Ishikawa (cell line): ENCODE measurements around the gene MAGEA12.
"Not testable (repeated sequence)": the region's sequence is repeated elsewhere in the genome, so short reads cannot be mapped to it uniquely, and the experiment has no call there.

Experiments
- CREB1 ChIP-seq: IDR thresholded peaks from 2 replicates; pipeline ENCODE4 v1.6.1; 2012; ENCODE audit warnings: low read depth
- EGR1 ChIP-seq: IDR thresholded peaks from 2 replicates; pipeline ENCODE4 v1.6.1; 2012
- EP300 ChIP-seq: IDR thresholded peaks from 2 replicates; pipeline ENCODE4 v1.6.1; 2012; ENCODE audit warnings: borderline replicate concordance
- FOXM1 ChIP-seq: IDR thresholded peaks from 2 replicates; pipeline ENCODE4 v1.6.1; 2012; ENCODE audit warnings: low read depth, borderline replicate concordance
- TCF12 ChIP-seq: IDR thresholded peaks from 2 replicates; pipeline ENCODE4 v1.6.1; 2012; ENCODE audit warnings: low read depth
- TF ChIP-seq, protein P1 (sequence below): IDR thresholded peaks from 2 replicates; pipeline ENCODE4 v1.6.1; 2012
- TF ChIP-seq, protein P2 (sequence below): IDR thresholded peaks from 2 replicates; pipeline ENCODE4 v1.6.1; 2012

Gene MAGEA12

DNA sequence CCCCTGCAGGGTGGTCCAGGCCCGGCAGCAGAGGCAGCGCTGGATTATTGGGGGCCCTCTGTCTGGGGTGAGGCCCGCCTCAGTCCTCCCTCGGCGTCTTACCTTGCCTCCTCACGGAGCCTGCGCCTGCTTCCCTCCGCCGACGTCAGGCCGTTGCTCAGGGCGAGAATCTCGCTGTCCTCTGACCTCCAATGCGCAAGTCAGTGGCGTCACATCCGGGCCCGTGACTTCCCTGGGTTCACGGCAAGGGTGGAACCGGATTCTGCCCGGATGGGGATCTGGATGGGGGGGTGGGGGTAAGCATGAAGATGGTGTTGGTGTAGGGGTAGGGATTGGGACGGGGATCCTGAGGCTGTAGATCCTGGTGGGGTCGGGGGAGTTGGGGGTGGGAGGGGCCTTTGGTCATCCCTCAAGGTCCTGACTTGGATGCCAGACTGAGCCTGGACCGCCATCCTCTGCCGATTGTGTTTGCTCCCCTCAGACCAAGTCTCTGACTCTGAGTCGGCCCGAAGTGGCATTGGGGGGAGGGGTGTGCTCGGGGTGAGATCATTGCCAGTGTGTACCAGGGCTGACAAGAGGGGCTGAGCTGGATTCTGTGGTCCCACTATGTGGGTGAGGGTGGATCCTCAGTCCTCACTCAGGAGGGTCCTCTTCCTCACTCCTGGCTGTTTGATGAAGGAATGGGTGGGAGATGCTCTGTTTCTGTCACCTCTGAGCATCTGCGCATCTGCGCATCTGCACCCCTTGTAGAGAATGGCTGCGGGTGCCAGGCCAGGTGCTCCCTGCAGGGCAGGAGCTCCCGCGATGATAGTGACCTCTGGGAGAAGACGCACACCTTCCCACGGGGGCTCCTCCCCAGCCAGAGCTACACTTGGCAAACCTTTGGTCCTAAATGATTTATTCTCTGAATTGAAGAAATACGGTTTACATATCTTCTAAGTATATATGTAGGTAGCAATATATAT lies 20.4 kb downstream of the MAGEA12 start, which contains the start of gene MAGEA2:
MAGEA2 (minus strand) TSS at position 157 of the 965 bp plus-strand sequence. CDS start 2,479 bp downstream, outside the sequence.
- not testable (repeated sequence) for TF ChIP-seq EGR1, CREB1
- TF ChIP-seq, protein P1, sequence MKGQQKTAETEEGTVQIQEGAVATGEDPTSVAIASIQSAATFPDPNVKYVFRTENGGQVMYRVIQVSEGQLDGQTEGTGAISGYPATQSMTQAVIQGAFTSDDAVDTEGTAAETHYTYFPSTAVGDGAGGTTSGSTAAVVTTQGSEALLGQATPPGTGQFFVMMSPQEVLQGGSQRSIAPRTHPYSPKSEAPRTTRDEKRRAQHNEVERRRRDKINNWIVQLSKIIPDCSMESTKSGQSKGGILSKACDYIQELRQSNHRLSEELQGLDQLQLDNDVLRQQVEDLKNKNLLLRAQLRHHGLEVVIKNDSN = not testable (repeated sequence)

DNA sequence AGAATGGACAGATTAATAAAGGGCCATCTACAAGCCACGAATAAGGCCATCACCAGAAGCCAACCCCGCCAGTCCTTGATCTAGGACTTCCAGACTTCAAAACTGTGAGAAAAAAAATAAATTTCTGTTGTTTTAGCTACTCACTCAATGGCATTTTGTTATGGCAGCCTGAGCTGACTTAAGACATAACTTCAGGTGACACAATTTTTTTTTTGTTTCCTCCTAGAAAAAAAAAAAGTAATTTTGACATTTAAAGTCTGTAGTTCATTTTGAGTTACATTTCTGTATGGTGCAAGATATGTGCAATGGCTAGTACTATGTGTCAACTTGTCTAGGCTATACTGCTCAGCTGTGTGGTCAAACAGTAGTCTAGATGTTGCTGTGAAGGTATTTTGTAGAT lies 25.4 kb downstream of the MAGEA12 start, which contains the start of gene CSAG3:
CSAG3 (plus strand) TSS at position 301 of the 400 bp plus-strand sequence.
- not testable (repeated sequence) for TF ChIP-seq FOXM1, TCF12
- TF ChIP-seq, protein P2, sequence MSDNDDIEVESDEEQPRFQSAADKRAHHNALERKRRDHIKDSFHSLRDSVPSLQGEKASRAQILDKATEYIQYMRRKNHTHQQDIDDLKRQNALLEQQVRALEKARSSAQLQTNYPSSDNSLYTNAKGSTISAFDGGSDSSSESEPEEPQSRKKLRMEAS = not testable (repeated sequence)

DNA sequence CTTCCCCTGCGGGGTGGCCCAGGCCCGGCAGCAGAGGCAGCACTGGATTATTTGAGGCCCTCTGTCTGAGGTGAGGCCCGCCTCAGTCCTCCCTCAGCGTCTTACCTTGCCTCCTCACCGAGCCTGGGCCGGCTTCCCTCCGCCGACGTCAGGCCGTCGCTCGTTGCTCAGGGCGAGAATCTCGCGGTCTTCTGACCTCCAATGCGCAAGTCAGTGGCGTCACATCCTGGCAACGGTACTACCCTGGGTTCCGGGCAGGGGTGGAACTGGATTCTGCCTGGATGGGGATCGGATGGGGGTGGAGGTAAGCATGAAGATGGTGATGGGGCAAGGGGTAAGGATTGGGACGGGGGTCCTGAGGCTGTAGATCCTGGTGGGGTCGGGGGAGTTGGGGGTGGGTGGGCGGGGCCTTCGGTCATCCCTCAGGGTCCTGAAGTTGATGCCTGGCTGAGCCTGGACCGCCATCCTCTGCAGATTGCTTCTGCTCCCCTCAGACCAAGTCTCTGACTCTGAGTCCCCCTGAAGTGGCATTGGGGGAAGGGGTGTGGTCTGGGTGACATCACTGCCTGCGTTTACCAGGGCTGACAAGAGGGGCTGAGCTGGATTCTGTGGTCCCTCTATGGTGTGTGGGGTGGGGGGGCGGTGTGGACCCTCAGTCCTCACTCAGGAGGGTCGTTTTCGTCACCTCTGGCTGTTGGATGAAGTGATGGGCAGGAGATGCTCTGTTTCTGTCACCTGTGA lies 36.2 kb downstream of the MAGEA12 start, which contains the start of gene MAGEA6:
MAGEA6 (minus strand) TSS at position 141 of the 741 bp plus-strand sequence. CDS start 2,039 bp downstream, outside the sequence.
- not testable (repeated sequence) for TF ChIP-seq EP300
- TF ChIP-seq, protein P2 = not testable (repeated sequence)
- TF ChIP-seq, protein P1 = not testable (repeated sequence)
